HPDE6-E6E7 (cell line): ENCODE data around the gene PRKAA2.
"Not testable (repeated sequence)": the region's sequence is repeated elsewhere in the genome, so short reads cannot be mapped to it uniquely, and the experiment has no call there.

Source experiments
- DNase-seq: peaks from one replicate; pipeline ENCODE4 v3.0.0; 2011; ENCODE audit warnings: missing footprints; ENCODE audit errors: extremely low spot score

Gene PRKAA2

DNA sequence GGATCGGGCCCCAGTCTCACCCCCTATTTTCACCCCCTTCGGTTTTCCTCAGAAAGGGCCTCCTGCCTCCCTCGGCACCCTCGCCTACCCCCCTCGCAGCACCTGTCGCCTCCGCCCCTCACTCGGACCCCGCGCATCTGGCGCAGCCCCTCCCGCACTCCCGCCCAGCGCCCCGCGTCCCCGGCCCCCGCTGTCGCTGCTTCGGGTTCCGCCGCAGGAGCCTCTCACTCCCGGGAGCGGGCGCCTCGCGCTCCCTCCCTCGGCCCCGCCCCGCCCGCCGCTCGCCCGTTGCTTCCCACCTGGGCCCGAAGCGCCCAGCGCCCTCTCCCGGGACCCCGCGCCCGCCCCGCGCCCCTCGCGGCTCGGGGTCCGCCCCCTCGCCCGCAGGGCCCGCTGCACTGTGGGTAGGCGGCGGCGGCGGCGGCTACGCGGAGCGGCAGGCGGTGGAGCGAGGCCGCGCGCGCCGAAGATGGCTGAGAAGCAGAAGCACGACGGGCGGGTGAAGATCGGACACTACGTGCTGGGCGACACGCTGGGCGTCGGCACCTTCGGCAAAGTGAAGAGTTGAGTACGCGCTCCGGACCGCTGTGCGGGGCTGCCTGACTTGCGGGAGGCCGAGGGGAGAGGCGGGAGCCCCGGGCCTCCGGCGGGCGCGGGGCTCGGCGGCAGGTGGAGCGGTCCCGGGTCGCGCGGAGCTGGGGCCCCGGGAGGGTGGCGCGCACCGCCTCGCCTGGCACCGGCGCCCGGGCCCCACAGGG lies at the start of gene PRKAA2:
TSS of gene PRKAA2 (plus strand) at position 396 of the 758 bp plus-strand sequence. CDS start at position 470, 74 bp downstream.
- DNase-seq, result no peak

- DNase-seq, result not testable (repeated sequence)
Observed at GRCh38 chr1:56595397-56596191, 49.5 kb upstream of the PRKAA2 start.

- not testable (repeated sequence) for DNase-seq
Observed at GRCh38 chr1:56610097-56610496, 35.0 kb upstream of the PRKAA2 start.

GRCh38 chr1:56610770-56611169 lies 34.3 kb upstream of the PRKAA2 start:
- DNase-seq, result not testable (repeated sequence)

GRCh38 chr1:56617141-56617540 lies 28.0 kb upstream of the PRKAA2 start:
- no peak for DNase-seq

- DNase-seq, result no peak
Observed at GRCh38 chr1:56625819-56626440, 19.2 kb upstream of the PRKAA2 start.

- DNase-seq, result no peak
Observed at GRCh38 chr1:56626546-56626945, 18.6 kb upstream of the PRKAA2 start.

GRCh38 chr1:56627019-56627635 lies 18.0 kb upstream of the PRKAA2 start:
- DNase-seq, result no peak

DNA sequence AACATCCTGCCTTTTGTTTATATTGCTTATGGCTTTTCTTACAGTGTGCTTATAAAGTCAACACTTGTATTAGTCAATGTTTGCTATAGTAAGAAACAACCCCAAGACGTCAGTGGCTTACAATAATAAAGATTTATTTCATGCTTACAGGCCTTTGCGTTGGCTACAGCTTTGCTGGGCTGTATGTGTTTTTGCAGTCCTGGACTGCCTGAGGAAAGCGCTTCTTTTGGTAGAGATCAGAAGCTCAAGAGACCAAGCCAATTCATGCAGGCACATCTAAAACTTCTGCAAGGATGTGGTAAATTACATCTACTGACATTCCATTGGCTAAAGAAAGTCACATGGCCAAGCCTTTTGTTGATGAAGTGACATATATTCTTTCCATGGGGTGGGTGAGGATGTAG lies 17.5 kb upstream of the PRKAA2 start:
- no peak for DNase-seq

GRCh38 chr1:56630786-56631185 lies 14.3 kb upstream of the PRKAA2 start:
- DNase-seq, result no peak

- DNase-seq, result no peak
Observed at GRCh38 chr1:56631901-56632300, 13.2 kb upstream of the PRKAA2 start.

GRCh38 chr1:56634981-56635380 lies 10.1 kb upstream of the PRKAA2 start:
- no peak for DNase-seq

GRCh38 chr1:56638248-56638647 lies 6.9 kb upstream of the PRKAA2 start:
- DNase-seq, result no peak

DNA sequence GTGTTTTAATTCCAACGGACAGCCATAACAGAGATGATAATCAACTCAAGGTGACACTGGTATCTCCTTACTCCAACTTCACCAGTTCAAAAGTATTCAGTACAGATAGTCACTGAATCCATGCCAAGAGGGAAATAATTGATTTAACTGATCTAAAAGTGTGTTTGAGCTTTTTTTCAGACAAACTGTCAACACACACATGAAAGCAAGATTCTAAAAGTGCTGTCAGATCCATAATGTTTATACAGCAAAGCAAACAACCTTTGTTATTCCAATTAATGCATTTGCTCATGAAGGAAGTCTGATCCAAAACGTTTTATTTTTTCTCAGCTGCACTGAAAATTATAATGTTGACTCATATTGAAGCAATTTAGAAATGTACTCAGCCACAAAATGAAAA lies 5.9 kb upstream of the PRKAA2 start:
- DNase-seq, result no peak

DNA sequence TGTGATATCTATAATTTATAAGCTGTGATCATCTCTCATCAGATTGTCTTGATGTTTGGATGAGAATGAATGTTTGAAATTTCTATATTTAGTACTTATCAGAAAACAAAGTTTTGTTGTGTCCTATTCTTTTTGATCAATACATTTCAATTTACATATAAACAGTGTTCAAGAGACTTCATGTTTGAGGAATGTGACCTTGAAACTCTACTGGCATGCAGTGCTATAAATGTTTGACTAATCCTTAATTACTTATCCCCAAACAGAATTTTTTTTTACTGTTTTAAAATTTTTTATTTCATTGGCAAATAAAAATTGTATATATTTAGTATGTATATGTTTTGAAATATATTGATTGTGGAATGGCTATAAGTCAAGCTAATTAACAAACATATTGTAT lies 1.5 kb upstream of the PRKAA2 start:
- DNase-seq, result no peak

- DNase-seq, result no peak
Observed at GRCh38 chr1:56644064-56644918, 823 bp upstream of the PRKAA2 start.

DNA sequence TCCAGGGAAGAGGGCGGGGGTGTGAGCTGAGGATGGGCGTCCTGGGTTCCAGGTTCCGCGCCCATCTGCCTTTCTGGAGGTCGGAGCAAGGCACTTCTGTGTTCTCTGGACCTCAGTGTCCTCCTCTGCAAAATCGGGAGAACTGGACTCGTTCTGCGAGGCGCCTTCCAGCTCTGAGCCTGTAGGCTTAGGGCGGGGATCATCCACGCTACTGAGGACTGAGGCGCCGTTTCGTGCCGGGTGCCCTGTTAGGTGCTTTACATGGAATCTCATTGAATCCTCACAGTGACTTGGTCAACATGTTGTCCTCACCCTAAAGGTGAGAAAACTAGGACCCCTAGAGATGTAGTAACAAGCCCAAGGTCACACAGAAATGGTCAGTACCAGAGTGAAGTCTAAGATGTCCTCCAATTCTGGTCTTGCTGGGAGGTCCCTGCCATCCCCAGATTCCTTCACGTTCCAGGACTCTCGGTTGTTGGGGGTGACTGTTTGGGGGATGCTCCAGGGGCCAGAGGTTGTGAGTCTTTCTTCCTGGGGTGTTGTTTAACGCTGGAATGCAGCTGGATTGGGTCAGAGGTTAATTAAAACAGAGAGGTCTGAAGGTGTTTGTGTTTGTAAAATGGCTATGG lies 677 bp downstream of the PRKAA2 start:
- no peak for DNase-seq

GRCh38 chr1:56646611-56647010 lies 1.5 kb downstream of the PRKAA2 start:
- DNase-seq, result no peak

DNA sequence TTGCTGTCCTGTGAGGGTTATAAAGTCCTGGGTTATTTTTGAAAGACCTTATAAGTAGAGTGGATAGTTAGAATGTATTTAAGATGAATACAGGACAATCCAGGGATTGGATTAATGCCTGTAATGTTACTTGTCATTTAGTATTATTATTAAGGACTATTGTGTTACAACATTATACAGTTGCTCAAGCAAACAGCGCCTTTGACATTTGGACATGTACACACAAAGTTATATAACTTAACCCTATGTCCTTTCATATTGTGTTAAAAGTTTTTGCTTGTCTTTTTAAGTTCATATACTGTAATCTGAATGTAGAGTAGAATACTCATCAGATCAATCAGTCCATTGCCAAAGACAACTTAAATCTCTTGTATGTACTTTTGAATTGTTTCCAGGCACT lies 2.0 kb downstream of the PRKAA2 start:
- no peak for DNase-seq

- DNase-seq, result no peak
Observed at GRCh38 chr1:56648546-56648945, 3.4 kb downstream of the PRKAA2 start.
